DMS79 treated with DMSO at 0.1 percent for 48 hours (cell line): Measurements from ENCODE around the gene SLC9A5.

ENCODE experiments used
- DNase-seq: peaks from one replicate; lab custom pipeline; 2025; lab: John Stamatoyannopoulos, UW

The SLC9A5 gene

GRCh38 chr16:67238806-67239470, 9.8 kb upstream of the SLC9A5 start:
- DNase-seq, result no peak

GRCh38 chr16:67240506-67240905, 8.3 kb upstream of the SLC9A5 start:
- DNase-seq, result peak; percentile 12

GRCh38 chr16:67241008-67241900, 7.5 kb upstream of the SLC9A5 start:
- DNase-seq, result no peak

- DNase-seq, result no peak
Measured at GRCh38 chr16:67242138-67242730, 6.5 kb upstream of the SLC9A5 start.

GRCh38 chr16:67243481-67243880, 5.3 kb upstream of the SLC9A5 start:
- DNase-seq, result no peak

- no peak for DNase-seq
Measured at GRCh38 chr16:67244387-67245185, 4.2 kb upstream of the SLC9A5 start.

GRCh38 chr16:67245186-67245585, 3.6 kb upstream of the SLC9A5 start:
- DNase-seq, result no peak

GRCh38 chr16:67245674-67246080, 3.1 kb upstream of the SLC9A5 start:
- no peak for DNase-seq

DNA sequence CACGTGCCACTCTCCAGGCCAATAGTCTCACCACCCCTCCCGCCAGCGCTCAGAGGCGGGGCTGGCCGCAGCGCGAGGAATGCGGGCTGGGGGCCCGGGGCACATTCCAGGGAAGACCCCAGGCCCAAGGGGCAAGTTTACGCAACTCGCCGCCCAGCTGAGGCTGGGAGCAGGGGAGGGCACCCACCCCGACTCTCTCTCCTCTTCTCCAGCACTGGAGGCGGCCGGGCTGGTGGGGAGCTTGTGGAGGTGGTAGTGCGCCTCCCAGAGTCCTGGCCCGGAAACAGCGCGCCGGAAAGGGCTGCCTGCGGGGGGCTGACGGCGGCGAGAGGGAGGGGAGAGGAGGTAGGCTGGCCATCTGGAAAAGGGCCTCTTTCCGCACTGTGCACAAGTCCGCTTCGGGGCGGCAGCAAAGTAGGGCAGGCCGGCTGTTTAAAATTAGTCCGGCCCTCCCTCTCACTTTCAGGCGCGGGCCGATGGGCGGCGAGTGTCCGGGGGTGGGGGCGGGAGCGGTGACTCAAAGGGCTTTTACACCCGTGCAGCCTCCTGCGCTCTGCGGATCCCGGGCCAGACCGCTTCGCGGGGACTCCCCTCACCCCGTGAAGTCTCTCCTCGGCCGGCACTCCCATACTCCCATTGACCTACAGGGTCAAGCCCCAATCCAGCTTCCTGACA, 2.6 kb upstream of the SLC9A5 start:
- DNase-seq, result peak; percentile 2

DNA sequence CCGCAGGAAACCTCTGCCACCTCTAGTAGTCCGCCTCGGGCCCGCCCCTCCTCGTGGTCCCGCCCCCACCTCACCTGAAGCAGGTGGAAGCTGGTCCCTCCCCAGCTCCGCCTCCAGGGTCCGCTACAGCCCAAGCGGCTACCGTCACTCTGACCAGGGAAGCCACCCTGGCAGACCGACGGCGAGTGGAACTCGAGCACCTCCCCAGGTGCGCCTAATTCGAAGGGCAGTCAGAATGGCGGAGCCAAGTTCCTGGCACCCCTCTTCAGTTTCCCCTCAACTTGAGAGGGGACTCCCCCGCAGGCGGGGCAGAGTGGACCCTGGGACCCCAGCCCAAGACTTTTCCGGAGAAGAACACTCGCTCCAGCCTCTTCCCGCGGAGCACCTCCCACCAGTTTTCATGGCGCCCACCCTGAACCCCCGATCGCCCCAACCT, 2.0 kb upstream of the SLC9A5 start:
- peak; percentile 50 for DNase-seq

GRCh38 chr16:67247192-67248072, 1.3 kb upstream of the SLC9A5 start, which contains the start of gene FHOD1:
TSS of gene FHOD1 (minus strand) at chr16:67247481. CDS start at chr16:67247410, 71 bp downstream.
- peak; percentile 72 for DNase-seq

GRCh38 chr16:67248073-67248400, 742 bp upstream of the SLC9A5 start:
- DNase-seq, result no peak

- DNase-seq, result no peak
Measured at GRCh38 chr16:67249178-67250044, 632 bp downstream of the SLC9A5 start.

GRCh38 chr16:67250045-67250327, 1.2 kb downstream of the SLC9A5 start:
- DNase-seq, result no peak

- DNase-seq, result no peak
Measured at GRCh38 chr16:67252609-67253497, 4.1 kb downstream of the SLC9A5 start.

DNA sequence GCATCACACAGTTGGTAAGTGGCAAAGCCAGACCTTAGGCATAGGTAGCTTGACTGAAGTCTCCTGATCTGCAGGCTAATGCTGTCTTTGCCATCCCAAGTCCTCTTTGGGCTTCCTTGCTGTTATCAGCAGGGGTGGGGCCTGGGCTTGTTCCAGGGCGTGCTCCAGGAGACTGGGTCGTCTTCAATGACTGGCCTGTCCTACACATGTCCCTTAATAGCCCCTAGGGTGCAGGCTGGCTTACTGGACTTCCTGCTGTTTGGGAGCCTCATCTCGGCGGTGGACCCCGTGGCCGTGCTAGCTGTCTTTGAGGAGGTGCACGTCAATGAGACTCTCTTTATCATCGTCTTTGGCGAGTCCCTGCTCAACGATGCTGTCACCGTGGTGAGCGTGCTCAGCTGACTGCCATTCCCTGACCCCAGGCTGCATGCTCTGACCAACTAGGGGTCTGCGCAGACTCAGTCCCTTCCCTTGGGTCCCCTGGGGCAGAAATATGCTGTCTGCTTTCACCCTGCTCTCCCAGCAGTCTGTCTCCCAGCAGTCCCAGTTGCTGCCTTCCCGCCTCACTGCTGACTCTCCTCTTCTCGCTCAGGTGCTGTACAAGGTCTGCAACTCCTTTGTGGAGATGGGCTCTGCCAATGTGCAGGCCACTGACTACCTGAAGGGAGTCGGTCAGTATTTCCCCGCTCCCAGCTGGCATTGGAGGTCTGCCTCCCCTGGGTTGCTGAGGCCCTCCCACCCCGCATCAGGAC, 6.2 kb downstream of the SLC9A5 start:
- no peak for DNase-seq

- DNase-seq, result no peak
Measured at GRCh38 chr16:67255553-67256221, 6.9 kb downstream of the SLC9A5 start.
